D721Med (cell line): ENCODE results near the gene ESRRA.

Experiments used
- DNase-seq: peaks from one replicate; pipeline ENCODE4 v3.0.0; 2011; ENCODE audit warnings: low spot score; ENCODE audit not compliant: insufficient read length
- FAIRE-seq: peaks from 2 replicates; lab custom pipeline; 2011; peaks lifted over from hg19 to GRCh38; lab: Jason Lieb, UNC
- TF ChIP-seq, protein P1 (sequence below): IDR thresholded peaks from 2 replicates; pipeline ENCODE4 v1.5.1; 2012; ENCODE audit warnings: mild to moderate bottlenecking, control low read depth; ENCODE audit not compliant: insufficient read depth; ENCODE audit errors: missing control alignments

The ESRRA gene

DNA sequence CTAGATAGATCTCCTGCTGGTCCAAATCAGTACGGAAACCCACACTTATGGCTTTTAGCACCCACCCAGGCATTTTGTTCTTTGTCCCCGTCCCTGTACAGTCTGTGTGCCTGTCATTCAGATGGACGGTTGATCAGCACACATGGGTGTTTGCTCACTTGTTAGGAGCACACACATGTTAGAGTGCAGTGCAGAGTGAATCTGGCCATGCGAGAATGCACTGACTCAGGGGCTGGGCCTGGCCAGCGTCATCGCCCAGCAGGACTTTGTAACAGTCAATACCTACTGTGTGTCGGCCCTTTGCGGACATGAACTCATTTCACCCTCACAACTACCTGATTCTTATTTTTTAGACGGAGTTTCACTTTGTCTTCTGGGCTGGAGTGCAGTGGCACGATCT, 57.0 kb downstream of the ESRRA start:
- TF ChIP-seq, protein P1, sequence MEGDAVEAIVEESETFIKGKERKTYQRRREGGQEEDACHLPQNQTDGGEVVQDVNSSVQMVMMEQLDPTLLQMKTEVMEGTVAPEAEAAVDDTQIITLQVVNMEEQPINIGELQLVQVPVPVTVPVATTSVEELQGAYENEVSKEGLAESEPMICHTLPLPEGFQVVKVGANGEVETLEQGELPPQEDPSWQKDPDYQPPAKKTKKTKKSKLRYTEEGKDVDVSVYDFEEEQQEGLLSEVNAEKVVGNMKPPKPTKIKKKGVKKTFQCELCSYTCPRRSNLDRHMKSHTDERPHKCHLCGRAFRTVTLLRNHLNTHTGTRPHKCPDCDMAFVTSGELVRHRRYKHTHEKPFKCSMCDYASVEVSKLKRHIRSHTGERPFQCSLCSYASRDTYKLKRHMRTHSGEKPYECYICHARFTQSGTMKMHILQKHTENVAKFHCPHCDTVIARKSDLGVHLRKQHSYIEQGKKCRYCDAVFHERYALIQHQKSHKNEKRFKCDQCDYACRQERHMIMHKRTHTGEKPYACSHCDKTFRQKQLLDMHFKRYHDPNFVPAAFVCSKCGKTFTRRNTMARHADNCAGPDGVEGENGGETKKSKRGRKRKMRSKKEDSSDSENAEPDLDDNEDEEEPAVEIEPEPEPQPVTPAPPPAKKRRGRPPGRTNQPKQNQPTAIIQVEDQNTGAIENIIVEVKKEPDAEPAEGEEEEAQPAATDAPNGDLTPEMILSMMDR: no peak
- FAIRE-seq (no peak), DNase-seq (no peak)

DNA sequence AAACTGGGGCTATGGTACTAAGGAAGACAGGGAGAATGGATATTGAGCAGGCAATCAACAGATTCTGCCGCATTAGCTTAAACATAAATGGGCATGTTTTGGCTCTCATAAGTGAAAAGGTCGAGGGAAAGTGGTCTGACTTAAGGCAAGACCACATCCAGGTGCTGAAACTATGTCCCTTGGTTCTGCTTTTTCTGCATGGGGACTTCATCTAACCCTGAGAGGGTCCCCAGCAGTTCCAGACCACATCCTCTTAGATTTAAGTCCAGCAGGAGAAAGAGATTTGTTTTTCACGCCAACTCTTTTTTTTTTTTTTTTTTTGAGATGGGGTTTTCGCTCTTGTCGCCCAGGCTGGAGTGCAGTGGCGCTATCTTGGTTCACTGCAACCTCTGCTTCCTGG, 59.1 kb downstream of the ESRRA start:
- TF ChIP-seq, protein P1: no peak
- FAIRE-seq: no peak

GRCh38 chr11:64364911-64365310, 59.6 kb downstream of the ESRRA start:
- FAIRE-seq (no peak), DNase-seq (no peak)
- TF ChIP-seq, protein P1: no peak

More for the DNA sequence above, 59.1 kb downstream of the ESRRA start:
- no peak for DNase-seq
